Keratinocyte (primary cell): Measurements from ENCODE around the gene PARD3. TPM values are rescaled to one million over a fixed set of nuclear protein-coding genes. Genes with fewer than 3 reads are reported as not detected.

Source experiments
- DNase-seq: peaks from one replicate; pipeline ENCODE4 v3.0.0-alpha.2; 2011; ENCODE audit warnings: low read depth, missing footprints, low spot score
- FAIRE-seq: peaks from 2 replicates; lab custom pipeline; 2011; peaks lifted over from hg19 to GRCh38; lab: Jason Lieb, UNC
- H2AFZ ChIP-seq: 2 replicates; pipeline ENCODE4 v1.6.0; 2012; ENCODE audit warnings: low read length, control low read depth, inconsistent platforms; ENCODE audit not compliant: control insufficient read depth
- H3K27ac ChIP-seq: 2 replicates; pipeline ENCODE4 v1.5.1; 2011; ENCODE audit warnings: low read length; ENCODE audit not compliant: control insufficient read depth, insufficient read depth
- H3K27me3 ChIP-seq: 3 replicates; pipeline ENCODE4 v1.6.0; 2011; ENCODE audit warnings: low read length; ENCODE audit not compliant: control insufficient read depth, insufficient read depth; ENCODE audit errors: extremely low read depth
- H3K36me3 ChIP-seq, 2 experiments: 2 replicates in 1 of 2; 3 replicates in 1 of 2; pipeline ENCODE4 v1.5.1; 2011; ENCODE audit warnings: low read length in 2 of 2, mild to moderate bottlenecking in 1 of 2; ENCODE audit not compliant: control insufficient read depth in 2 of 2, insufficient read depth in 2 of 2; ENCODE audit errors: extremely low read depth in 1 of 2
- H3K4me1 ChIP-seq: 3 replicates; pipeline ENCODE4 v1.5.1; 2011; ENCODE audit warnings: low read length; ENCODE audit not compliant: control insufficient read depth, insufficient read depth; ENCODE audit errors: extremely low read depth
- H3K4me2 ChIP-seq: 3 replicates; pipeline ENCODE4 v1.6.0; 2011; ENCODE audit warnings: low read depth, low read length; ENCODE audit not compliant: control insufficient read depth, insufficient read depth; ENCODE audit errors: extremely low read depth
- H3K4me3 ChIP-seq, 3 experiments: fragments of 200-600 bp in 1 of 3; sonication (generic) in 1 of 3; 2 replicates in 2 of 3; 3 replicates in 1 of 3; pipeline ENCODE4 v1.5.1; 2011 to 2016; ENCODE audit warnings: low read length in 3 of 3, mild to moderate bottlenecking in 3 of 3, control low read depth in 2 of 3, inconsistent platforms in 1 of 3, low read depth in 1 of 3, mixed read lengths in 1 of 3, mixed run types in 1 of 3, moderate library complexity in 1 of 3; ENCODE audit not compliant: control insufficient read depth in 2 of 3, insufficient read depth in 2 of 3; ENCODE audit errors: extremely low read depth in 1 of 3
- H3K79me2 ChIP-seq: 2 replicates; pipeline ENCODE4 v1.6.0; 2012; ENCODE audit warnings: low read length; ENCODE audit not compliant: control insufficient read depth, insufficient read depth
- H3K9ac ChIP-seq: 3 replicates; pipeline ENCODE4 v1.6.0; 2011; ENCODE audit warnings: low read length; ENCODE audit not compliant: control insufficient read depth, insufficient read depth; ENCODE audit errors: extremely low read depth
- H3K9me1 ChIP-seq: 3 replicates; pipeline ENCODE4 v1.6.0; 2011; ENCODE audit warnings: low read length; ENCODE audit not compliant: control insufficient read depth, insufficient read depth; ENCODE audit errors: extremely low read depth
- H3K9me3 ChIP-seq: 2 replicates; pipeline ENCODE4 v1.5.1; 2012; ENCODE audit warnings: low read depth, low read length; ENCODE audit not compliant: control insufficient read depth
- H4K20me1 ChIP-seq: 3 replicates; pipeline ENCODE4 v1.6.0; 2011; ENCODE audit warnings: low read length; ENCODE audit not compliant: control insufficient read depth, insufficient read depth; ENCODE audit errors: extremely low read depth
- CTCF ChIP-seq, 3 experiments: IDR thresholded peaks in 1 of 3; conservative IDR thresholded peaks in 1 of 3; optimal IDR thresholded peaks in 1 of 3; 2 replicates in 2 of 3; 3 replicates in 1 of 3; pipeline versions ENCODE3 to v1.5.1; 2011; ENCODE audit warnings: low read length in 3 of 3, mild to moderate bottlenecking in 3 of 3, moderate library complexity in 2 of 3, control low read depth in 1 of 3, inconsistent platforms in 1 of 3; ENCODE audit not compliant: insufficient read depth in 2 of 3; ENCODE audit errors: extremely low read depth in 1 of 3
- EZH2 ChIP-seq: IDR thresholded peaks from one replicate; pipeline ENCODE4 v1.6.1; 2012; ENCODE audit warnings: inconsistent platforms, mild to moderate bottlenecking, low read length, moderate library complexity
- dilution Hi-C: fragments of 300-500 bp; cut with MboI; formaldehyde crosslinking; loops from one replicate; pipeline ENCODE4 v1.7.0; 2020; ENCODE audit warnings: low sequenced_read_pairs; ENCODE audit not compliant: extremely low pct_ligation_motif_present
- polyA plus RNA-seq, 5 experiments: library from polyadenylated mRNA; depleted of rRNA in 3 of 5; stranded (reverse) in 3 of 5; stranded (forward) in 1 of 5; unstranded in 1 of 5; fragments of >200 nt; gene quantifications; 1 replicate in 1 of 5; 2 replicates in 3 of 5; 3 replicates in 1 of 5; pipeline versions ENCODE4 v1.2.1 to v1.2.3, GENCODE V29; 2011 to 2012; ENCODE audit warnings: missing spikeins in 2 of 5, low read depth in 1 of 5, low replicate concordance in 1 of 5

PARD3 gene
- polyA plus RNA-seq, 1 donor (not counting 4 experiments of a cell fraction or from before 2014, with no cell fraction given): 46.4 TPM

- H3K9me1 ChIP-seq: no peaks in the 10 kb centered on the region
- H3K4me1 ChIP-seq: peaks cover 21% of the 10 kb centered on the region
- H3K9me3 ChIP-seq: no peaks in the 10 kb centered on the region
- TF ChIP-seq EZH2: no peak
- no peak for TF ChIP-seq CTCF (optimal IDR thresholded peaks at IDR 0.05 in 1 of 3, IDR thresholded peaks at IDR 0.05 in 1 of 3, conservative IDR thresholded peaks at IDR 0.05 in 1 of 3; ENCODE audit: extremely low read depth in 1 of 3, insufficient read depth in 2 of 3, low read length in 3 of 3)
- peaks cover 29% of the 10 kb centered on the region for H3K79me2 ChIP-seq
- no peak overlapping the region for H3K4me3 ChIP-seq
- no peak for FAIRE-seq
- no peak for DNase-seq
- no peak overlapping the region for H3K27ac ChIP-seq
- no peaks in the 10 kb centered on the region for H4K20me1 ChIP-seq
- H3K27me3 ChIP-seq: no peaks in the 10 kb centered on the region
- dilution Hi-C loops: no loop called here
- H3K4me2 ChIP-seq: no peak overlapping the region
- no peaks in the 10 kb centered on the region for H3K36me3 ChIP-seq
- no peak overlapping the region for H2AFZ ChIP-seq
- no peak overlapping the region for H3K9ac ChIP-seq
These were observed 238.3 kb downstream of the PARD3 start for GRCh38 chr10:34576797-34577196.

- no peaks in the 10 kb centered on the region for H3K9me1 ChIP-seq
- no peak overlapping the region for H3K27ac ChIP-seq
- no peak overlapping the region for H2AFZ ChIP-seq
- H3K27me3 ChIP-seq: no peaks in the 10 kb centered on the region
- no peaks in the 10 kb centered on the region for H4K20me1 ChIP-seq
- H3K36me3 ChIP-seq: no peaks in the 10 kb centered on the region
- no peaks in the 10 kb centered on the region for H3K9me3 ChIP-seq
- FAIRE-seq (peak; percentile 76), DNase-seq (no peak)
- no peak overlapping the region for H3K4me3 ChIP-seq
- H3K9ac ChIP-seq: no peak overlapping the region
- TF ChIP-seq EZH2 (no peak), CTCF (optimal IDR thresholded peaks at IDR 0.05 in 1 of 3, IDR thresholded peaks at IDR 0.05 in 1 of 3, conservative IDR thresholded peaks at IDR 0.05 in 1 of 3; ENCODE audit: extremely low read depth in 1 of 3, insufficient read depth in 2 of 3, low read length in 3 of 3) (no peak)
- peaks cover 14% of the 10 kb centered on the region for H3K4me1 ChIP-seq
- no peak overlapping the region for H3K4me2 ChIP-seq
- dilution Hi-C loops: no loop called here
- H3K79me2 ChIP-seq: peaks cover 29% of the 10 kb centered on the region
These were observed 239.2 kb downstream of the PARD3 start for GRCh38 chr10:34575882-34576281.
